PFSK-1 (cell line): ENCODE results near the gene POC1A.

Experiments
- FOXP2 ChIP-seq: optimal IDR thresholded peaks from 2 replicates; pipeline ENCODE3; 2011; ENCODE audit warnings: borderline replicate concordance, control low read depth, inconsistent platforms; ENCODE audit not compliant: insufficient read depth; ENCODE audit errors: extremely low read length, extremely low read depth
- POLR2AphosphoS5 ChIP-seq: IDR thresholded peaks from 2 replicates; pipeline ENCODE4 v1.6.1; 2012; ENCODE audit warnings: low read depth, mild to moderate bottlenecking, control low read depth, low read length, moderate library complexity
- TAF1 ChIP-seq: IDR thresholded peaks from 2 replicates; pipeline ENCODE4 v1.6.1; 2012; ENCODE audit warnings: low read length, control low read depth, borderline replicate concordance; ENCODE audit not compliant: insufficient read depth
- TF ChIP-seq, protein P1 (sequence below), 2 experiments: IDR thresholded peaks; 2 replicates each; pipeline versions ENCODE4 v1.6.1 to v1.8.0; 2011 to 2012; ENCODE audit warnings: low read depth in 2 of 2, low read length in 2 of 2, control low read depth in 1 of 2, inconsistent platforms in 1 of 2, mild to moderate bottlenecking in 1 of 2, moderate library complexity in 1 of 2; ENCODE audit not compliant: insufficient read depth in 1 of 2

DNA sequence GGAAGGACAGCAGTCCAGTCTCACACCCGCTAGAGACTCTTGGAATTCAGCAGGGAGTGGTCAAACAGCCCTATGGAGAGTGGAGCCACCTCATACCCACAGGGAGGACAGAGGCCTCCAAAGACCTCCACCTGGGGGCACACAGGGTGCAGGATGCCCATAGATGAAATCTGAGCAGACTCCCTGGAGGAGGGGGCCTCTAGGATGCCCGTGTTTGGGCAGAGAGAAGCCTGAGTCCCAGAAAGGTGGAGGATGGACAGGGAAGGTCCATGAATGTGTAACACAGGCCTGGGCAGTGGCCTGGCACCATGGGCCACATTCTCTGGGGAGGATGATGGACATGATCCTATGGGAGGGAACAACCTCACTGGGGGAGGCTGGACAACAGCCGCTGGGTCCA, 119.6 kb downstream of the POC1A start:
- no peak for TF ChIP-seq POLR2AphosphoS5
- no peak for TF ChIP-seq TAF1
- TF ChIP-seq FOXP2: no peak
- TF ChIP-seq, protein P1, sequence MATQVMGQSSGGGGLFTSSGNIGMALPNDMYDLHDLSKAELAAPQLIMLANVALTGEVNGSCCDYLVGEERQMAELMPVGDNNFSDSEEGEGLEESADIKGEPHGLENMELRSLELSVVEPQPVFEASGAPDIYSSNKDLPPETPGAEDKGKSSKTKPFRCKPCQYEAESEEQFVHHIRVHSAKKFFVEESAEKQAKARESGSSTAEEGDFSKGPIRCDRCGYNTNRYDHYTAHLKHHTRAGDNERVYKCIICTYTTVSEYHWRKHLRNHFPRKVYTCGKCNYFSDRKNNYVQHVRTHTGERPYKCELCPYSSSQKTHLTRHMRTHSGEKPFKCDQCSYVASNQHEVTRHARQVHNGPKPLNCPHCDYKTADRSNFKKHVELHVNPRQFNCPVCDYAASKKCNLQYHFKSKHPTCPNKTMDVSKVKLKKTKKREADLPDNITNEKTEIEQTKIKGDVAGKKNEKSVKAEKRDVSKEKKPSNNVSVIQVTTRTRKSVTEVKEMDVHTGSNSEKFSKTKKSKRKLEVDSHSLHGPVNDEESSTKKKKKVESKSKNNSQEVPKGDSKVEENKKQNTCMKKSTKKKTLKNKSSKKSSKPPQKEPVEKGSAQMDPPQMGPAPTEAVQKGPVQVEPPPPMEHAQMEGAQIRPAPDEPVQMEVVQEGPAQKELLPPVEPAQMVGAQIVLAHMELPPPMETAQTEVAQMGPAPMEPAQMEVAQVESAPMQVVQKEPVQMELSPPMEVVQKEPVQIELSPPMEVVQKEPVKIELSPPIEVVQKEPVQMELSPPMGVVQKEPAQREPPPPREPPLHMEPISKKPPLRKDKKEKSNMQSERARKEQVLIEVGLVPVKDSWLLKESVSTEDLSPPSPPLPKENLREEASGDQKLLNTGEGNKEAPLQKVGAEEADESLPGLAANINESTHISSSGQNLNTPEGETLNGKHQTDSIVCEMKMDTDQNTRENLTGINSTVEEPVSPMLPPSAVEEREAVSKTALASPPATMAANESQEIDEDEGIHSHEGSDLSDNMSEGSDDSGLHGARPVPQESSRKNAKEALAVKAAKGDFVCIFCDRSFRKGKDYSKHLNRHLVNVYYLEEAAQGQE (IDR thresholded peaks at IDR 0.05; ENCODE audit: insufficient read depth in 1 of 2, low read depth in 2 of 2, low read length in 2 of 2): no peak
